ENCODE data around the gene RNF11.
"Not testable (repeated sequence)": the region's sequence is repeated elsewhere in the genome, so short reads cannot be mapped to it uniquely, and the experiment has no call there.

RNF11 gene

DNA sequence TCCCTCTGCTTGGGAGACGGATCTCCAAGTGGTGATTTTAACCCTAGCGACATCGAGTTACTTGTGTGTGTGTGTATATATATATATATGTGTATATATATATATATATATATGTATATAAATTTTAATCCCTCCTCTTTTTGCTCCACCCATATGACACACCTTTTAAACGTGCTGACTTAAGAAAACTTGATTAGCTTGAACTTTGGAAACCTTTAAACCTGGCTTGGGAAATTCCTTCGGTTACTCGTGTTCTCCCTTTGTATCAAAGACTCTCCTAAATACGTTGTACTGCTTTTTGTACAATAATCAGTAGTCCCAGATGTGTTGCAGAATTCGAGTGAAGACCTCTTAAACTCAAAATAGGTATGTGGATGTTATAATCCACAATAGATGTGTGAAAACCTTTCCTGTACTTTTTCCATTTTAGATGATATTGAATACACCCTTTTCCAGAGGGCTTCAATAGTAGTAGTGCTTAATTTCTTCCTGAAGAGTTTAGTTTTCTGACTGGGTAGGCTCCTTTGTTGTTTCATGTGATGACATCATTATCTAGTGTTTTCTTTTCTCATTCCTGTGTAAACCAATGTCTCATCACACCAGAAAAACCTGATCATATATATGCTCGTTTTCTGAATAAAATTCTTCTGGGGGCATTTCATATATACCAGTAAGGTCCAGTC, 1.4 kb downstream of the RNF11 start:
- Histone ChIP-seq H3K9me3 (ENCODE audit: control insufficient read depth in 1 of 2, low read length in 2 of 2) (no peaks in the 10 kb centered on the region), H3K4me3 (ENCODE audit: low read depth in 1 of 2, low read length in 2 of 2) (peak overlapping the region; percentile 97 to 99), H3K9ac (ENCODE audit: low read depth in 1 of 2, low read length in 2 of 2) (peak overlapping the region; percentile 98 to 99), H3K4me1 (ENCODE audit: control insufficient read depth in 1 of 2, insufficient read depth in 2 of 2, low read length in 2 of 2) (peaks cover 40 to 46% of the 10 kb centered on the region in 2 donors), H3K36me3 (ENCODE audit: control insufficient read depth in 1 of 2, insufficient read depth in 2 of 2, low read length in 2 of 2) (no peaks in the 10 kb centered on the region), H3K27me3 (ENCODE audit: control insufficient read depth in 1 of 2, insufficient read depth in 2 of 2, low read length in 2 of 2) (no peaks in the 10 kb centered on the region), H3K27ac (ENCODE audit: low read depth, low read length) (peak overlapping the region; percentile 95)

DNA sequence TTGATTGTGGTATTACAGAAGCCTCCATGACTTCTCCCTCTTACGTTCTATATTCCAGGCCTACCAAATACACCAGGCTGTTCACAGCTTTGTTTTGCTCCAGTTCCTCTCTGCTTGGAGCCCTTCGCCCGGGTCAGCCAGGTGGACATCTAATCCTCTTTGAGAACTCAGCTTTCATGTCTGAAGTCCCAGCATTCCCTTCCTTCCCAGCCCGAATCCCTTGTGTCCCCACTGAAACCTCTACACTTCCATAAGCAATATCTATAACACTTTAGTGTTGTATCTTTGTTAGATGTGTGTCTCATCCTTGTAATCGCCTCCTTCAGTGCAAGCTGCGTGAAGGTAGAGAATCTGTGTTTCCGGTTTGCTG, 1.9 kb downstream of the RNF11 start:
- Histone ChIP-seq H3K27me3 (ENCODE audit: control insufficient read depth in 1 of 2, insufficient read depth in 2 of 2, low read length in 2 of 2) (no peaks in the 10 kb centered on the region), H3K4me1 (ENCODE audit: control insufficient read depth in 1 of 2, insufficient read depth in 2 of 2, low read length in 2 of 2) (peaks cover 40 to 46% of the 10 kb centered on the region in 2 donors), H3K4me3 (ENCODE audit: low read depth in 1 of 2, low read length in 2 of 2) (peak overlapping the region; percentile 97 to 99), H3K9me3 (ENCODE audit: control insufficient read depth in 1 of 2, low read length in 2 of 2) (no peaks in the 10 kb centered on the region), H3K27ac (ENCODE audit: low read depth, low read length) (peak overlapping the region; percentile 3), H3K36me3 (ENCODE audit: control insufficient read depth in 1 of 2, insufficient read depth in 2 of 2, low read length in 2 of 2) (no peaks in the 10 kb centered on the region), H3K9ac (ENCODE audit: low read depth in 1 of 2, low read length in 2 of 2) (peak overlapping the region; percentile 59 to 99)

DNA sequence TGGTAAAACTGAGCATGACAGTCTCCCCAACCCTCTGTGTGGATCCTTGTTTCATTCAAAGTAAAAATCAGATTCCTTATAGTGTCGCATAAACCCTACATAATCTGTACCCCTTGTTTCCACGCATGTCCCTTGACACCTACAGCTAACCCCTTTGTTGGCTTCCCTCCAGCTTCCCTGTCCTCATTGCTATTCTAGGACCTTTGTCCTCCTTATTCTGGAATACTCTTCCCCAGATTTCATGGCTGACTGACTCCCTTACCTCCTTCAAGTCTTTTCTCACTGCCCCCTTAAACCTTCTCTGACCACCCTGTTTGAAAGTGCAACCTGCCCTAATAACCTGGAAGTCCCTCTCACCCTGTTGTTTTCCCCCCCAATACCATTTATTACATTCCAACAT, 4.0 kb downstream of the RNF11 start:
- Histone ChIP-seq H3K9me3 (ENCODE audit: control insufficient read depth in 1 of 2, low read length in 2 of 2) (no peaks in the 10 kb centered on the region), H3K4me1 (ENCODE audit: control insufficient read depth in 1 of 2, insufficient read depth in 2 of 2, low read length in 2 of 2) (peaks cover 41 to 50% of the 10 kb centered on the region in 2 donors), H3K27me3 (ENCODE audit: control insufficient read depth in 1 of 2, insufficient read depth in 2 of 2, low read length in 2 of 2) (no peaks in the 10 kb centered on the region), H3K27ac (ENCODE audit: low read depth, low read length) (no peak overlapping the region), H3K9ac (ENCODE audit: low read depth in 1 of 2, low read length in 2 of 2) (peak overlapping the region in 1 of 2 donors; percentile 36), H3K4me3 (ENCODE audit: low read depth in 1 of 2, low read length in 2 of 2) (peak overlapping the region; percentile 6 to 20), H3K36me3 (ENCODE audit: control insufficient read depth in 1 of 2, insufficient read depth in 2 of 2, low read length in 2 of 2) (no peaks in the 10 kb centered on the region)

DNA sequence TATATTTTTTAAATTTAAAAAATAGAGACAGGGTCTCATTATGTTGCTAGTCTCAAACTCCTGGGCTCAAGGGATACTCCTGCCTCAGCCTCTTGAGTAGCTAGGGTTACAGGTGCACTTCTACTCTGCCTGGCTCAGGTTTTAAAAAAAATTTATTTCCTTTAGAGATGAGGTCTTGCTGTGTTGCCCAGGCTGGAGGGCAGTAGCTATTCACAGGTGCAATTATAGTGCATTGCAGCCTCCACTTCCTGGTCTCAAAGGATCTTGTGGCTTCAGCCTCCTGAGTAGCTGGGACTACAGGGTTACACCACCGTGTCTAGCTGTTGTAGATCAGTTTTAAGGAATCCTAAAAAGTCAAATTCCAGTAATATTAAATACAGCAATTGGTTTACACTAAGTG, 5.0 kb downstream of the RNF11 start:
- H3K9ac ChIP-seq (ENCODE audit: low read depth in 1 of 2, low read length in 2 of 2), result no peak overlapping the region
- H3K27me3 ChIP-seq (ENCODE audit: control insufficient read depth in 1 of 2, insufficient read depth in 2 of 2, low read length in 2 of 2), result no peaks in the 10 kb centered on the region
- H3K4me3 ChIP-seq (ENCODE audit: low read depth in 1 of 2, low read length in 2 of 2), result no peak overlapping the region
- H3K4me1 ChIP-seq (ENCODE audit: control insufficient read depth in 1 of 2, insufficient read depth in 2 of 2, low read length in 2 of 2), result peaks cover 38 to 50% of the 10 kb centered on the region in 2 donors
- no peak overlapping the region for H3K27ac ChIP-seq (ENCODE audit: low read depth, low read length)
- H3K9me3 ChIP-seq (ENCODE audit: control insufficient read depth in 1 of 2, low read length in 2 of 2), result no peaks in the 10 kb centered on the region
- no peaks in the 10 kb centered on the region for H3K36me3 ChIP-seq (ENCODE audit: control insufficient read depth in 1 of 2, insufficient read depth in 2 of 2, low read length in 2 of 2)

DNA sequence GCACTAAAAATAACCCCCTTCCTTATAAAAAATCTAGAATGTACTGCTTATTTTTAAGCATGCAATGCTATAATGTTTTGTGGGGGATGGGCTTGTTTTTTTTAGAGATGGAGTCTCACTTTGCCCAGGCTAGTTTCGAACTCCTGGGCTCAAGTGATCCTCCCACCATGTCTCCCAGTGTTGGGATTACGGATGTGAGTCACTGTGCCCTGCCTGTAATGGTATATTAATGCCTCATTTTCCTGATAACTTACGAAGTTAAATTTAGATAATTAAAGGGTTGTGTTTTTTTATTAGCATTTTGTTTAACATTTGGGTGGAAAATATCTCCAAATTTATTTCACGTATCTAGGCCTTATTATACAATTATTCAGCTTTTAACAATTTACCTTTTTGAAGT, 6.5 kb downstream of the RNF11 start:
- no peak overlapping the region for H3K27ac ChIP-seq (ENCODE audit: low read depth, low read length)
- H3K9me3 ChIP-seq (ENCODE audit: control insufficient read depth in 1 of 2, low read length in 2 of 2), result no peaks in the 10 kb centered on the region
- H3K4me3 ChIP-seq (ENCODE audit: low read depth in 1 of 2, low read length in 2 of 2), result no peak overlapping the region
- peaks cover 47 to 56% of the 10 kb centered on the region in 2 donors for H3K4me1 ChIP-seq (ENCODE audit: control insufficient read depth in 1 of 2, insufficient read depth in 2 of 2, low read length in 2 of 2)
- no peak overlapping the region for H3K9ac ChIP-seq (ENCODE audit: low read depth in 1 of 2, low read length in 2 of 2)
- H3K36me3 ChIP-seq (ENCODE audit: control insufficient read depth in 1 of 2, insufficient read depth in 2 of 2, low read length in 2 of 2), result no peaks in the 10 kb centered on the region
- H3K27me3 ChIP-seq (ENCODE audit: control insufficient read depth in 1 of 2, insufficient read depth in 2 of 2, low read length in 2 of 2), result no peaks in the 10 kb centered on the region

DNA sequence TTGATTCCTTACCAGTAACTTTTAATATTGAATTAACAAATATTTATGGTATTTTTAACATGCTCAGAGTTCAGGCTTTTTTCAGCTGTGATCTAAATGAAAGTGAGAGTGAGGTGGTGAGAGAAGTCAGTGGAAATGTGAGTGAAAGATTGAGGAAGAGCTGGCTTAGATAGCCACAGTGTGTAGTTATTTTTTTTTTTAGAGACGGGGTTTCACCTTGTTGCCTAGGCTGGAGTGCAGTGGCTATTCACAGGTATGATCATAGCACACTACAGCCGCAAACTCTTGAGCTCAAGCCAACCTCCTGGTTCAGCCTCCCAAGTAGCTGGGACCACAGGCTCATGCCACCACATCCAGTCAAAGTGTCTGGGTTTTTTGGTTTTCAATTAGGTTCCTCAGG, 10.9 kb downstream of the RNF11 start:
- Histone ChIP-seq H3K27ac (ENCODE audit: low read depth, low read length) (no peak overlapping the region), H3K36me3 (ENCODE audit: control insufficient read depth in 1 of 2, insufficient read depth in 2 of 2, low read length in 2 of 2) (no peaks in the 10 kb centered on the region), H3K4me1 (ENCODE audit: control insufficient read depth in 1 of 2, insufficient read depth in 2 of 2, low read length in 2 of 2) (peaks cover 29 to 33% of the 10 kb centered on the region in 2 donors), H3K9ac (ENCODE audit: low read depth in 1 of 2, low read length in 2 of 2) (no peak overlapping the region), H3K9me3 (ENCODE audit: control insufficient read depth in 1 of 2, low read length in 2 of 2) (no peaks in the 10 kb centered on the region), H3K4me3 (ENCODE audit: low read depth in 1 of 2, low read length in 2 of 2) (no peak overlapping the region), H3K27me3 (ENCODE audit: control insufficient read depth in 1 of 2, insufficient read depth in 2 of 2, low read length in 2 of 2) (no peaks in the 10 kb centered on the region)

DNA sequence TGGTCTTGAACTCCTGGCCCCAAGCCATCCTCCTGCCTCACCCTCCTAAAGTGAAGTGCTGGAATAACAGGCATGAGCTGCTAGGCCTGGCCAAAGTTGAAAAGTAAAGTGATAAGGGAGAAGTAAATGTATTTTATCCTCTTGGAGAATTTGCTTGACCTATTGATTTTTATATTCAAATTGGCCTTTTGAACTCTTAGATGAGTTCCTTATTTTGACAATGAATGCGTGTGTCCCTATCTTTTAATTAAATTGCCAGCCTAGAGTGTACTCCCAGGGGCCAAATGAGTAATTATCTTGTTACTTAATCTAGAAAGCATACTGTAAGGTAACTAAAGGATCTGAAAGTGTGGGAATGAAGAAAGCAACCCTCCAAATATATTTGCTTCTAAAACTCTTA, 11.4 kb downstream of the RNF11 start:
- peak overlapping the region in 1 of 2 donors; percentile 10 for H3K4me3 ChIP-seq (ENCODE audit: low read depth in 1 of 2, low read length in 2 of 2)
- peaks cover 29 to 33% of the 10 kb centered on the region in 2 donors for H3K4me1 ChIP-seq (ENCODE audit: control insufficient read depth in 1 of 2, insufficient read depth in 2 of 2, low read length in 2 of 2)
- no peaks in the 10 kb centered on the region for H3K36me3 ChIP-seq (ENCODE audit: control insufficient read depth in 1 of 2, insufficient read depth in 2 of 2, low read length in 2 of 2)
- H3K9ac ChIP-seq (ENCODE audit: low read depth in 1 of 2, low read length in 2 of 2), result no peak overlapping the region
- H3K27me3 ChIP-seq (ENCODE audit: control insufficient read depth in 1 of 2, insufficient read depth in 2 of 2, low read length in 2 of 2), result no peaks in the 10 kb centered on the region
- no peak overlapping the region for H3K27ac ChIP-seq (ENCODE audit: low read depth, low read length)
- no peaks in the 10 kb centered on the region for H3K9me3 ChIP-seq (ENCODE audit: control insufficient read depth in 1 of 2, low read length in 2 of 2)

DNA sequence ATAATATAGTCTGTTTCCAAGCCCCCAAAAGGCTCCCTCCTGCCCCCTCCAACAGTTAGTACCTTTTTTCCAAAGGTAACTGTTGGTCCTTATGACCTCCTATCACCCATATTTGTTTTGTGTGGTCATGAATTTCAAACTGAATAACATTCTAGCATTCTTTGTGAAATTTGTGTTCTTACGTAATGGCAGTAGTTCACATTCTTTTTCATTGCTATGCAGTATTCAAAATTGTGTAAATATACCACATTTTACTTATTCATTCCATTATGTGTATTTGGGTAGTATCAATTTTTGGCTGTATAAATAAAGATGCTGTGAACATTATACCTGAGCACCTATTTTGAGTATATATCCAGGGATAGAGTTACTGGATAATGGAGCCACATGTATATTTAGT, 13.4 kb downstream of the RNF11 start:
- Histone ChIP-seq H3K27me3 (ENCODE audit: control insufficient read depth in 1 of 2, insufficient read depth in 2 of 2, low read length in 2 of 2) (no peaks in the 10 kb centered on the region), H3K4me3 (ENCODE audit: low read depth in 1 of 2, low read length in 2 of 2) (no peak overlapping the region), H3K36me3 (ENCODE audit: control insufficient read depth in 1 of 2, insufficient read depth in 2 of 2, low read length in 2 of 2) (no peaks in the 10 kb centered on the region), H3K4me1 (ENCODE audit: control insufficient read depth in 1 of 2, insufficient read depth in 2 of 2, low read length in 2 of 2) (peaks cover 24 to 25% of the 10 kb centered on the region in 2 donors), H3K9ac (ENCODE audit: low read depth in 1 of 2, low read length in 2 of 2) (no peak overlapping the region), H3K9me3 (ENCODE audit: control insufficient read depth in 1 of 2, low read length in 2 of 2) (no peaks in the 10 kb centered on the region), H3K27ac (ENCODE audit: low read depth, low read length) (no peak overlapping the region)

DNA sequence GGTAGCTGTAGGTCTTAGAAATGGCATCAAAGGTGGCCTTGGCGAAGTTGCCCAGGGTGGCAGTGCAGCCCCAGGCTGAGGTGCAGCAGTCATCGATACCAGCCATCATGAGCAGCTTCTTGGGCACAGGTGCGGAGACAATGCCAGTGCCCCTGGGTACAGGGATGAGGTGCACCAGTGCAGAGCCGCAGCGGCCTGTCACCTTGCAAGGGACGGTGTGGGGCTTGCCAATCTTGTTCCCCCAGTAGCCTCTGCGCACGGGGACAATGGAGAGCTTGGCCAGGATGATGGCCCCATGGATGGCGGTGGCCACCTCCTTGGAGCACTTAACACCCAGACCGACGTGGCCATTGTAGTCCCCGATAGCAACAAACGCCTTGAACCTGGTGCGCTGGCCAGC, 14.7 kb downstream of the RNF11 start:
- H3K4me1 ChIP-seq (ENCODE audit: control insufficient read depth in 1 of 2, insufficient read depth in 2 of 2, low read length in 2 of 2), result peaks cover 20 to 21% of the 10 kb centered on the region in 2 donors
- not testable (repeated sequence) for H3K27ac ChIP-seq (ENCODE audit: low read depth, low read length); H3K27me3 ChIP-seq (ENCODE audit: control insufficient read depth in 1 of 2, insufficient read depth in 2 of 2, low read length in 2 of 2); H3K9me3 ChIP-seq (ENCODE audit: control insufficient read depth in 1 of 2, low read length in 2 of 2); H3K9ac ChIP-seq (ENCODE audit: low read depth in 1 of 2, low read length in 2 of 2); H3K36me3 ChIP-seq (ENCODE audit: control insufficient read depth in 1 of 2, insufficient read depth in 2 of 2, low read length in 2 of 2); H3K4me3 ChIP-seq (ENCODE audit: low read depth in 1 of 2, low read length in 2 of 2)

DNA sequence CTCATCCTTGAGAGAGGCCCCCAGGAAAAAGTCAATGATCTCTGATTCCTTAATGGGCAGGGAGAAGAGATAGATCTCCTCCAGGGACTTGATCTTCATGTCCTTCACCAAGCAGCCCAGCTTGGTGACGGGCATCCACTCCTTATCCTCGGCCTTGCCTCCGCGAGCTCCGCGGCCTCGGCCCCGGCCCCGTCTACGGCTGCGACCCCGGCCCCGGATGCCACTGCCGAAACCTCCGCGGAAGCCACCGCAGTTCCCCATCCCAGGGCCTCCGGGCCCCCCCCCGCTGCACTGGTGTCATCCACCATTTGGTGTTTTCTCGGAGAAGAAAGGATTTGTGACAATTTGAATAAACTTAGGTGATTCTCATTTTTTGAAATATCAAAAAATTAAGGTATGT, 15.1 kb downstream of the RNF11 start:
- not testable (repeated sequence) for H3K9ac ChIP-seq (ENCODE audit: low read depth in 1 of 2, low read length in 2 of 2); H3K36me3 ChIP-seq (ENCODE audit: control insufficient read depth in 1 of 2, insufficient read depth in 2 of 2, low read length in 2 of 2); H3K4me3 ChIP-seq (ENCODE audit: low read depth in 1 of 2, low read length in 2 of 2); H3K9me3 ChIP-seq (ENCODE audit: control insufficient read depth in 1 of 2, low read length in 2 of 2); H3K27me3 ChIP-seq (ENCODE audit: control insufficient read depth in 1 of 2, insufficient read depth in 2 of 2, low read length in 2 of 2); H3K27ac ChIP-seq (ENCODE audit: low read depth, low read length)
- H3K4me1 ChIP-seq (ENCODE audit: control insufficient read depth in 1 of 2, insufficient read depth in 2 of 2, low read length in 2 of 2), result peaks cover 17 to 20% of the 10 kb centered on the region in 2 donors

All from duodenal mucosa (tissue), 2 donors.